Loucy (cell line): Measurements from ENCODE around the gene GIPC2.

ENCODE experiments used
- H2AFZ ChIP-seq: fragments of 200-600 bp; sonication (generic); 2 replicates; pipeline ENCODE4 v1.6.0; 2016; ENCODE audit warnings: antibody characterized with exemption, mild to moderate bottlenecking, low read length, moderate library complexity
- H3F3A ChIP-seq: fragments of 200-600 bp; 2 replicates; pipeline ENCODE4 v1.6.0; 2016; ENCODE audit warnings: antibody characterized with exemption, low read depth, mild to moderate bottlenecking
- H3K27me3 ChIP-seq: fragments of 200-600 bp; sonication (generic); 2 replicates; pipeline ENCODE4 v1.6.1; 2014; ENCODE audit warnings: low read length, mild to moderate bottlenecking; ENCODE audit not compliant: insufficient read depth, poor library complexity, severe bottlenecking
- H3K36me3 ChIP-seq: fragments of 200-600 bp; sonication (generic); 2 replicates; pipeline ENCODE4 v1.6.1; 2016; ENCODE audit warnings: low read length; ENCODE audit not compliant: insufficient read depth
- H3K4me1 ChIP-seq: fragments of 200-600 bp; sonication (generic); 2 replicates; pipeline ENCODE4 v1.5.1; 2014; ENCODE audit warnings: low read length, mild to moderate bottlenecking; ENCODE audit not compliant: insufficient read depth, poor library complexity, severe bottlenecking
- H3K4me2 ChIP-seq: fragments of 200-600 bp; sonication (generic); 2 replicates; pipeline ENCODE4 v1.6.0; 2014; ENCODE audit warnings: antibody characterized with exemption, low read length, low read depth, mild to moderate bottlenecking; ENCODE audit not compliant: poor library complexity, severe bottlenecking
- H3K4me3 ChIP-seq: fragments of 200-600 bp; sonication (generic); 2 replicates; pipeline ENCODE4 v1.5.1; 2014; ENCODE audit warnings: low read length, mild to moderate bottlenecking, mixed read lengths; ENCODE audit not compliant: poor library complexity, severe bottlenecking
- H3K79me2 ChIP-seq: fragments of 200-600 bp; sonication (generic); 2 replicates; pipeline ENCODE4 v1.6.1; 2014; ENCODE audit warnings: low read length; ENCODE audit not compliant: insufficient read depth
- H3K9ac ChIP-seq: fragments of 200-600 bp; sonication (generic); 2 replicates; pipeline ENCODE4 v1.6.0; 2014; ENCODE audit warnings: mild to moderate bottlenecking, low read depth, low read length, moderate library complexity; ENCODE audit not compliant: poor library complexity, severe bottlenecking
- H3K9me2 ChIP-seq: fragments of 200-600 bp; sonication (generic); replicated peaks from 2 replicates; pipeline ENCODE4 v1.6.1; 2016; ENCODE audit warnings: low read depth, low read length, mixed read lengths
- H3K9me3 ChIP-seq: fragments of 200-600 bp; sonication (generic); 2 replicates; pipeline ENCODE4 v1.6.1; 2014; ENCODE audit warnings: mild to moderate bottlenecking, antibody characterized with exemption, low read length, low read depth; ENCODE audit not compliant: insufficient read depth
- H4K20me1 ChIP-seq: fragments of 200-600 bp; sonication (generic); 2 replicates; pipeline ENCODE4 v1.6.0; 2014; ENCODE audit warnings: antibody characterized with exemption, low read length, mild to moderate bottlenecking; ENCODE audit not compliant: insufficient read depth, poor library complexity, severe bottlenecking
- EZH2phosphoT487 ChIP-seq: fragments of 200-600 bp; IDR thresholded peaks from 2 replicates; pipeline ENCODE4 v1.6.1; 2018; ENCODE audit warnings: antibody characterized with exemption, mild to moderate bottlenecking, moderate library complexity, borderline replicate concordance
- TF ChIP-seq, protein P1 (sequence below): fragments of 200-600 bp; sonication (generic); conservative IDR thresholded peaks from 2 replicates; pipeline ENCODE4 v1.5.1; 2014; ENCODE audit warnings: mild to moderate bottlenecking, antibody characterized with exemption, low read length

The GIPC2 gene

DNA sequence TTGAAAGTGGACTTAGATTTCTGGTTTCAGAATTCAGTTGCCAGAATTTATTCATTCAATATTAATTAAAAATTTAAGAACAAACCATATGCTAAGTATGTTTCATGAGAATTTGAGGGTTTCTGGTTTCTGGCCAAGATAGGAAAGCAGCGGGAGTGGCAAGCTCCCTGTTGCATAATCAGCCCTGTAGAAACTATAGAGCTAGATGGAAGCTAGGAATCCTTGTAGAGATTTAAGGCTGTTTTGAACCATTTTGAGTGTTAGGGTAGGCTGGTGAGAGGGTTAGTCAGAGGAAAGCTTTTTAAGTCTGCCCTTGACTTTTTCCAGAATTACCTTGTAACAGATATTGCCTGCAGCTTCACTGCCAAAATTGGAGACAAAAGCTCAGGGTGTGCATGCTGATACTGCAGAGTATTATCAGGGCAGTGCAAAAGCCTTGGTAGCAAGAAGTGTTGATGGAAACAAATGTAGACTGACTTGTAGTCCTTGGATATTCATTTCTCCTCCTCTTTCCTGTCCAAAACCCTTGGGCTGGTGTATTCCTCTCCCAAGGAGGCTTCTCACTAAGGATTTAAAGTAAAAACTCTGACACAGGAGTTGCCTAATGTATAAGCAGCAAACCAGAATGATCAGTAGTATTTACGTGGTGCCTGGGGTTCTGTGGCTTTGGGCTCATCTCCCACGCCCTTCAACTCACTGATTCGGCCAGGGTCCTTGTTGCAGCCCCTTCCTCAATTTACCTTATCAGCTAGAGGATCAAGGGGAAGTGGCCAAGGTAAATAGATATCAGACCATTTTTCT is 12.6 kb upstream of the GIPC2 start:
- Histone ChIP-seq H3K27me3 (no peaks in the 10 kb centered on the region), H3F3A (no peaks in the 10 kb centered on the region), H3K9ac (no peak overlapping the region), H2AFZ (no peak overlapping the region), H3K36me3 (no peaks in the 10 kb centered on the region), H4K20me1 (no peaks in the 10 kb centered on the region), H3K9me3 (no peaks in the 10 kb centered on the region), H3K9me2 (no peaks in the 10 kb centered on the region), H3K79me2 (no peaks in the 10 kb centered on the region), H3K4me2 (no peak overlapping the region), H3K4me3 (no peak overlapping the region), H3K4me1 (no peaks in the 10 kb centered on the region)
- TF ChIP-seq EZH2phosphoT487: no peak
- TF ChIP-seq, protein P1, sequence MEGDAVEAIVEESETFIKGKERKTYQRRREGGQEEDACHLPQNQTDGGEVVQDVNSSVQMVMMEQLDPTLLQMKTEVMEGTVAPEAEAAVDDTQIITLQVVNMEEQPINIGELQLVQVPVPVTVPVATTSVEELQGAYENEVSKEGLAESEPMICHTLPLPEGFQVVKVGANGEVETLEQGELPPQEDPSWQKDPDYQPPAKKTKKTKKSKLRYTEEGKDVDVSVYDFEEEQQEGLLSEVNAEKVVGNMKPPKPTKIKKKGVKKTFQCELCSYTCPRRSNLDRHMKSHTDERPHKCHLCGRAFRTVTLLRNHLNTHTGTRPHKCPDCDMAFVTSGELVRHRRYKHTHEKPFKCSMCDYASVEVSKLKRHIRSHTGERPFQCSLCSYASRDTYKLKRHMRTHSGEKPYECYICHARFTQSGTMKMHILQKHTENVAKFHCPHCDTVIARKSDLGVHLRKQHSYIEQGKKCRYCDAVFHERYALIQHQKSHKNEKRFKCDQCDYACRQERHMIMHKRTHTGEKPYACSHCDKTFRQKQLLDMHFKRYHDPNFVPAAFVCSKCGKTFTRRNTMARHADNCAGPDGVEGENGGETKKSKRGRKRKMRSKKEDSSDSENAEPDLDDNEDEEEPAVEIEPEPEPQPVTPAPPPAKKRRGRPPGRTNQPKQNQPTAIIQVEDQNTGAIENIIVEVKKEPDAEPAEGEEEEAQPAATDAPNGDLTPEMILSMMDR: no peak

DNA sequence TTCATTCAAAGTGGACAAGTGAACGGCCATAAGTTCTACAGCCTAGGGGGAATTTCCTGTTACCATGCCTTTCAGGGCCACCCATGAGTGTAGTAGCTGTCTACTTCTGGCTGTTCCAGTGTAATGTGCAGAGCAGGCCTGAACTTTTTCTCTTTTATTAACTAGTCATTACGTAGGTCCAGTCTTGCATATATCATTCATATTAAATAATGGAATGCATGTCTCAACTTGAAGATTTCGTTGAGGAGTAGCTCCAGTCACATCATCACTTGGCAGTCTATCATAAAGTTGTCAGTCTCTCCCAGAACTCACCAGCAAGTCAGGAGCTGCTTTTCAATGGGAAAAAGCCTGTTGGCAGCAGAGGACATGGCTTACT is 12.0 kb upstream of the GIPC2 start:
- H3K27me3 ChIP-seq: no peaks in the 10 kb centered on the region
- H3K79me2 ChIP-seq: no peaks in the 10 kb centered on the region
- no peak overlapping the region for H3K9ac ChIP-seq
- TF ChIP-seq, protein P1: no peak
- no peaks in the 10 kb centered on the region for H3K4me1 ChIP-seq
- H4K20me1 ChIP-seq: no peaks in the 10 kb centered on the region
- no peaks in the 10 kb centered on the region for H3K9me2 ChIP-seq
- no peak overlapping the region for H3K4me2 ChIP-seq
- no peaks in the 10 kb centered on the region for H3K9me3 ChIP-seq
- H3K36me3 ChIP-seq: no peaks in the 10 kb centered on the region
- H3F3A ChIP-seq: no peaks in the 10 kb centered on the region
- no peak overlapping the region for H2AFZ ChIP-seq
- no peak overlapping the region for H3K4me3 ChIP-seq

DNA sequence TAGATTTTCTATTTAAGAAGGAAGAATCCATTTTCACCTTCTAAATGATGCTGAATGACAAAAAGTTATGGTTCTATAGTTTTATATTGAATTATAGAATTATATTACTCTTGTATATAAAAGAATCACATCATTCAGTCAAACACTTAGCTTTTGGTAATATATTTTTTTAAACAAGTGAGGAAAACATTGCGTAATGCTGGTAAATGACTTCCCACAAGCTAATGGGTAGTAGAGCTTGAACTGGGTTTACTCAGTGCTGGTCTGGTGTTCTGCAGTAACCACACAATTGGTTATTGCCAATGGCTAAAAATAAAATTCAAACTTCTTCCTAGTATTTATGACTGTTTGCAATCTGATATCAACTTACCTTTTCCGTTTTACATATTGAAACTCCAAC is 10.6 kb upstream of the GIPC2 start:
- Histone ChIP-seq H2AFZ (no peak overlapping the region), H3K79me2 (no peaks in the 10 kb centered on the region), H3K4me1 (no peaks in the 10 kb centered on the region), H3K9me2 (no peaks in the 10 kb centered on the region), H3K9ac (no peak overlapping the region), H3K4me2 (no peak overlapping the region), H3F3A (no peaks in the 10 kb centered on the region), H3K36me3 (no peaks in the 10 kb centered on the region), H4K20me1 (no peaks in the 10 kb centered on the region), H3K27me3 (no peaks in the 10 kb centered on the region), H3K9me3 (no peaks in the 10 kb centered on the region), H3K4me3 (no peak overlapping the region)
- no peak for TF ChIP-seq EZH2phosphoT487
- TF ChIP-seq, protein P1: no peak
